Trophoblast cell (in vitro differentiated cells and primary cell): Measurements from ENCODE around the gene SLCO4C1. TPM values are rescaled to one million over a fixed set of nuclear protein-coding genes. Genes with fewer than 3 reads are reported as not detected.
"Not testable (repeated sequence)": the region's sequence is repeated elsewhere in the genome, so short reads cannot be mapped to it uniquely, and the experiment has no call there.

Source experiments
- DNase-seq, 2 donors: peaks; one replicate each; pipeline ENCODE4 v3.0.0-alpha.2; 2016
- H2AFZ ChIP-seq: 2 replicates; pipeline ENCODE4 v1.6.1; 2013; ENCODE audit warnings: low read length, moderate library complexity, mild to moderate bottlenecking; ENCODE audit not compliant: insufficient read depth, poor library complexity
- H2AK5ac ChIP-seq: 2 replicates; pipeline ENCODE4 v1.6.1; 2013; ENCODE audit warnings: mild to moderate bottlenecking, low read length
- H2BK120ac ChIP-seq: 2 replicates; pipeline ENCODE4 v1.6.1; 2013; ENCODE audit warnings: low read length, mild to moderate bottlenecking, moderate library complexity; ENCODE audit not compliant: insufficient read depth, poor library complexity
- H2BK12ac ChIP-seq: 2 replicates; pipeline ENCODE4 v1.6.1; 2013; ENCODE audit warnings: mild to moderate bottlenecking, low read length, moderate library complexity
- H2BK5ac ChIP-seq: 2 replicates; pipeline ENCODE4 v1.6.1; 2013; ENCODE audit warnings: low read length, low read depth, moderate library complexity, mild to moderate bottlenecking; ENCODE audit not compliant: poor library complexity
- H3K14ac ChIP-seq: 2 replicates; pipeline ENCODE4 v1.6.1; 2013; ENCODE audit warnings: mild to moderate bottlenecking, low read length
- H3K18ac ChIP-seq: 2 replicates; pipeline ENCODE4 v1.6.1; 2013; ENCODE audit warnings: mild to moderate bottlenecking, low read length
- H3K23ac ChIP-seq: 2 replicates; pipeline ENCODE4 v1.6.1; 2013; ENCODE audit warnings: low read length
- H3K27ac ChIP-seq: 2 replicates; pipeline ENCODE4 v1.5.1; 2013; ENCODE audit warnings: low read depth, mild to moderate bottlenecking, inconsistent platforms, low read length, moderate library complexity
- H3K27me3 ChIP-seq: 2 replicates; pipeline ENCODE4 v1.6.1; 2013; ENCODE audit warnings: inconsistent platforms, mild to moderate bottlenecking, low read length, moderate library complexity; ENCODE audit not compliant: insufficient read depth
- H3K36me3 ChIP-seq, 2 experiments: 1 replicate in 1 of 2; 2 replicates in 1 of 2; pipeline ENCODE4 v1.6.1; 2013; ENCODE audit warnings: low read length in 2 of 2, mild to moderate bottlenecking in 2 of 2, moderate library complexity in 1 of 2; ENCODE audit not compliant: insufficient read depth in 2 of 2, control insufficient read depth in 1 of 2
- H3K4ac ChIP-seq: 2 replicates; pipeline ENCODE4 v1.6.1; 2013; ENCODE audit warnings: low read depth, mild to moderate bottlenecking, low read length, moderate library complexity
- H3K4me1 ChIP-seq, 2 experiments: 1 replicate in 1 of 2; 2 replicates in 1 of 2; pipeline ENCODE4 v1.6.1; 2013; ENCODE audit warnings: low read length in 2 of 2, mild to moderate bottlenecking in 2 of 2, moderate library complexity in 1 of 2; ENCODE audit not compliant: insufficient read depth in 2 of 2, control insufficient read depth in 1 of 2
- H3K4me2 ChIP-seq: 2 replicates; pipeline ENCODE4 v1.6.1; 2013; ENCODE audit warnings: inconsistent platforms, mild to moderate bottlenecking, low read length, moderate library complexity
- H3K4me3 ChIP-seq: 2 replicates; pipeline ENCODE4 v1.5.1; 2013; ENCODE audit warnings: mild to moderate bottlenecking, low read depth, low read length, inconsistent platforms
- H3K79me1 ChIP-seq: one replicate; pipeline ENCODE4 v1.6.1; 2013; ENCODE audit warnings: low read length
- H3K79me2 ChIP-seq: 2 replicates; pipeline ENCODE4 v1.6.1; 2013; ENCODE audit warnings: low read length, mild to moderate bottlenecking; ENCODE audit not compliant: control insufficient read depth, insufficient read depth, poor library complexity
- H3K9ac ChIP-seq: 2 replicates; pipeline ENCODE4 v1.6.1; 2013; ENCODE audit warnings: mild to moderate bottlenecking, low read length
- H3K9me3 ChIP-seq: 2 replicates; pipeline ENCODE4 v1.6.1; 2013; ENCODE audit warnings: low read depth, mild to moderate bottlenecking, control low read depth, inconsistent platforms, low read length; ENCODE audit not compliant: insufficient read depth
- H4K12ac ChIP-seq: 2 replicates; pipeline ENCODE4 v1.6.1; 2013; ENCODE audit warnings: low read depth, mild to moderate bottlenecking, low read length, moderate library complexity
- H4K8ac ChIP-seq: 2 replicates; pipeline ENCODE4 v1.6.1; 2013; ENCODE audit warnings: low read depth, mild to moderate bottlenecking, low read length, moderate library complexity
- H4K91ac ChIP-seq: one replicate; pipeline ENCODE4 v1.6.1; 2013; ENCODE audit warnings: low read depth, mild to moderate bottlenecking, low read length, moderate library complexity
- WGBS: extraction: QIAGEN DNeasy Blood & Tissue Kit; methylation state at CpG from one replicate; pipeline ENCODE4 v1.1.7; 2013; ENCODE audit warnings: missing lambda C conversion rate; ENCODE audit not compliant: insufficient read length, insufficient coverage; ENCODE audit errors: extremely low coverage; 5-methylcytosine and 5-hydroxymethylcytosine counted together
- polyA plus RNA-seq: library from polyadenylated mRNA; stranded (reverse); fragments of 200-250 nt; gene quantifications from 2 replicates; pipeline ENCODE4 v1.2.3, GENCODE V29; 2013

The SLCO4C1 gene
- 0.81 and 0.85 TPM in 2 replicates for polyA plus RNA-seq

DNA sequence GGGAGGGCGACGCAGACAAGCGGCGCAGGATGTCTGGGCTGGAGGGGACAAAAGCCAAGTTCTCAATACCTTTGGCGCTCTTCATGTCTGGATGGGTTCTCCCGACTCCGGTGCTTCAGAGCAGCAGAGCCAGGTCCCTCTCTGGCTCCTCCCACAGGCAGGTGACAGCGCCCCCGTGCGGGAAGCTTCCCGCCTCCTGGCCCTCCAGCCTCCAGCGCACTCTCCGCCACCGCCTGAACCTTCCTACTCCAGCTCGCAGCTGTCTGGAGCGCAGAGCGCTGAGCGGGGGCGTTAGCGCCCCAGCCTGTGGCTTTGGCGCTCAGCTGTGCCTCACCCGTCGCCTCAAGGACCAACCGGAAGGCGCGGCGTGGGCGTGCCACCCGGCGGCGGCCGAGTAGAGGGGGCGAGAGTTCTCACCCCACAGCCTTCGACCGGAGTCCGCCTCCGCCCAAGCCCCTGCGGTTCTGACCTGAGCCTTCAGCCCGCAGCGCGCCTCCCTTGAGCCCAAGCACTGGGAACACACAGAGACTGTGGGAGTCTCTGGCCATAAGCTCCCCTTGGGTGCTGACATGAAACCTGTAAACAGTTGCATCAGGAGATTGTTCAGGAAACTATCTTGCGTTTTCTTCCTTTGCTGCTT is at the start of gene SLCO4C1:
Gene SLCO4C1 (minus strand): TSS at position 107 of the 640 bp plus-strand sequence. CDS start 22 bp downstream, at position 85.
- H2BK120ac ChIP-seq, result no peak within 1 kb of the TSS
- H3K4ac ChIP-seq, result no peak within 1 kb of the TSS
- H2AFZ ChIP-seq, result peak within 1 kb of the TSS; percentile 82
- H4K12ac ChIP-seq, result peak within 1 kb of the TSS; percentile 58
- no peak within 1 kb of the TSS for H3K18ac ChIP-seq
- H3K79me2 ChIP-seq, result peaks cover 3% of the 10 kb centered on the region
- no peaks in the 10 kb centered on the region for H3K27me3 ChIP-seq
- peak; percentile 77 to 84 for DNase-seq
- no peak within 1 kb of the TSS for H2AK5ac ChIP-seq
- H3K9me3 ChIP-seq, result no peaks in the 10 kb centered on the region
- no peak within 1 kb of the TSS for H3K27ac ChIP-seq
- H3K14ac ChIP-seq, result peak within 1 kb of the TSS; percentile 5
- H2BK12ac ChIP-seq, result no peak within 1 kb of the TSS
- WGBS, result no CpG with 5 or more reads among the region's 42 CpGs
- peak within 1 kb of the TSS; percentile 55 for H4K8ac ChIP-seq
- H3K9ac ChIP-seq, result peak within 1 kb of the TSS; percentile 49
- no peaks in the 10 kb centered on the region for H3K79me1 ChIP-seq
- peaks cover 0 to 2% of the 10 kb centered on the region in 2 experiments for H3K36me3 ChIP-seq
- no peak within 1 kb of the TSS for H4K91ac ChIP-seq
- H3K23ac ChIP-seq, result no peak within 1 kb of the TSS
- H3K4me2 ChIP-seq, result peak within 1 kb of the TSS; percentile 97
- H3K4me3 ChIP-seq, result peak within 1 kb of the TSS; percentile 67
- H3K4me1 ChIP-seq, result peaks cover 0 to 5% of the 10 kb centered on the region in 2 experiments
- H2BK5ac ChIP-seq, result no peak within 1 kb of the TSS

DNA sequence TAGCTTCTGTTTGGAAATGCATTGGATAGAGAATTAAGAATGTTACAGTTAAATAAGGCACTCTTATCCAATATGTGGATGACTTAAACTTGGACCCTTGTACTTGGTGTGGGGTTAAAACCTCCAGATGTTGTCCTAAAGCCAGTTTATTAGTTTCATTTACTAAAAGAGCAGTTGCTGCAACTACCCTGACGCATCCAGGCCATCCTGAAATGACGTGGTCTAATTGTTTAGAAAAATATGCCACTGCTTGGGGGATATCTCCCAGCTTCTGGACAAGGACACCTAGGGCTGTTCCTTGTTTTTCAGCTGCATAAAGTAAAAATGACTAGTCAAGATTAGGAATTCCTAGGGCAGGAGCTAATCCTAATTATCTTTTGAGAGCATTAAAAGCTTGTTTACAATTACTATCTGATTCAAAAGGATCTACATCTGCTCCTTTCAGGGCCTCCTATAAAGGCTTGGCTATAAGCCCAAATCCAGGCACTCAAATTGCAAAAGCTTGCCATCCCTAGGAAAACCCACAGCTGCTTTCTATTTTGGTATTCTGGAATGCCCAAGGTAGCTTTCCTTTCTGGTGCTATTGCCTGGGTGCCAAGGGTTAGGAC is 45.7 kb upstream of the SLCO4C1 start:
- Histone ChIP-seq H3K79me2 (no peaks in the 10 kb centered on the region), H2AFZ (no peak overlapping the region), H3K27me3 (no peaks in the 10 kb centered on the region), H3K4me2 (no peak overlapping the region), H3K9ac (no peak overlapping the region), H3K27ac (no peak overlapping the region), H4K91ac (no peak overlapping the region), H2BK120ac (no peak overlapping the region), H2BK12ac (no peak overlapping the region), H3K23ac (no peak overlapping the region), H3K4ac (no peak overlapping the region), H4K12ac (no peak overlapping the region), H4K8ac (no peak overlapping the region), H3K79me1 (no peaks in the 10 kb centered on the region), H3K9me3 (no peaks in the 10 kb centered on the region), H2BK5ac (no peak overlapping the region), H3K18ac (no peak overlapping the region), H3K4me3 (no peak overlapping the region), H3K4me1 (no peaks in the 10 kb centered on the region), H3K36me3 (no peaks in the 10 kb centered on the region), H3K14ac (no peak overlapping the region), H2AK5ac (no peak overlapping the region)
- DNase-seq, result peak; percentile 27 to 43
- WGBS, result no CpG with 5 or more reads among the region's 2 CpGs

GRCh38 chr5:102324714-102325113 is 28.6 kb upstream of the SLCO4C1 start:
- H3K4me2 ChIP-seq, result no peak overlapping the region
- DNase-seq, result no peak

DNA sequence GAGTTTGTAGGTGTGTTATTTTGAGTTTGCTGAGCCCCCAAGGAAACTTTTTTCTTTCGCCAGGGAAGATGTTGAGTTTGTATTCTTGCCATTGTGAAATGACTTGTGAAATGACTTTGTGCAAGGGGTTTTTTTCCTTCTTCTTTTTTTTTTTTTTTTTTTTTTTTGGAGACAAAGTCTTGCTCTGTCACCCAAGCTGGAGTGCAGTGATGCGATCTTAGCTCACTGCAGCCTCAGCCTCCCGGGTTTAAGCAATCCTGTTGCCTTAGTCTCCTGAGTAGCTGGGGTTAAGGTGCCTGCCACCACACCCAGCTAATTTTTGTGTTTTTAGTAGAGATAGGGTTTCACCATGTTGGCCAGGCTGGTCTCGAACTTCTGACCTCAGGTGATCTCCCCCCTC is 22.7 kb upstream of the SLCO4C1 start:
- not testable (repeated sequence) for H3K36me3 ChIP-seq, H3K9ac ChIP-seq, H3K18ac ChIP-seq, DNase-seq, H4K8ac ChIP-seq, H2AFZ ChIP-seq, H3K23ac ChIP-seq, H2BK120ac ChIP-seq, H4K12ac ChIP-seq, H3K9me3 ChIP-seq, H2BK12ac ChIP-seq, H3K4me3 ChIP-seq, H3K4ac ChIP-seq, H3K4me2 ChIP-seq, H3K79me2 ChIP-seq, H3K14ac ChIP-seq, H3K4me1 ChIP-seq, H3K79me1 ChIP-seq, H3K27ac ChIP-seq, H2AK5ac ChIP-seq, H2BK5ac ChIP-seq, H3K27me3 ChIP-seq, H4K91ac ChIP-seq
- no CpG with 5 or more reads among the region's 4 CpGs for WGBS

More at GRCh38 chr5:102324714-102325113, 28.6 kb upstream of the SLCO4C1 start:
- no peak overlapping the region for H2BK12ac ChIP-seq
- no peaks in the 10 kb centered on the region for H3K79me1 ChIP-seq
- no peaks in the 10 kb centered on the region for H3K27me3 ChIP-seq
- no peak overlapping the region for H4K8ac ChIP-seq
- H3K14ac ChIP-seq, result no peak overlapping the region
- H3K9ac ChIP-seq, result no peak overlapping the region
- no peak overlapping the region for H3K4ac ChIP-seq
- no peaks in the 10 kb centered on the region for H3K4me1 ChIP-seq
- no peak overlapping the region for H2AK5ac ChIP-seq
- H2AFZ ChIP-seq, result no peak overlapping the region
- no CpG with 5 or more reads among the region's 2 CpGs for WGBS
- H4K91ac ChIP-seq, result no peak overlapping the region
- H3K27ac ChIP-seq, result no peak overlapping the region
- no peaks in the 10 kb centered on the region for H3K36me3 ChIP-seq
- H2BK120ac ChIP-seq, result no peak overlapping the region
- H3K4me3 ChIP-seq, result no peak overlapping the region
- no peak overlapping the region for H4K12ac ChIP-seq
- no peaks in the 10 kb centered on the region for H3K9me3 ChIP-seq
- no peaks in the 10 kb centered on the region for H3K79me2 ChIP-seq
- no peak overlapping the region for H2BK5ac ChIP-seq
- no peak overlapping the region for H3K23ac ChIP-seq
- H3K18ac ChIP-seq, result no peak overlapping the region
